ENCODE measurements around the gene SURF4.

GRCh38 chr9:133332381-133332730 lies 43.5 kb downstream of the SURF4 start:
- TF ChIP-seq CTCF (IDR thresholded peaks at IDR 0.05; ENCODE audit: borderline replicate concordance, extremely low read depth, low read length, poor library complexity, severe bottlenecking) = no peak
- TF ChIP-seq EZH2 (IDR thresholded peaks at IDR 0.05; ENCODE audit: borderline replicate concordance, low read depth, low read length, severe bottlenecking) = no peak
